Astrocyte of the cerebellum (primary cell): ENCODE data around the gene TXNDC17.
"Not testable (repeated sequence)": the region's sequence is repeated elsewhere in the genome, so short reads cannot be mapped to it uniquely, and the experiment has no call there.

Experiments
- DNase-seq: peaks from one replicate; pipeline ENCODE4 v3.0.0-alpha.2; 2011; ENCODE audit warnings: low read depth
- H3K4me3 ChIP-seq: 2 replicates; pipeline ENCODE4 v1.5.1; 2011; ENCODE audit warnings: mild to moderate bottlenecking, low read depth, low read length, moderate library complexity
- CTCF ChIP-seq: IDR thresholded peaks from 2 replicates; pipeline ENCODE4 v1.5.1; 2012; ENCODE audit warnings: low read length, low read depth, moderate library complexity, mild to moderate bottlenecking; ENCODE audit errors: missing control alignments
- in situ Hi-C: cut with HindIII; loops from 2 replicates; pipeline ENCODE4 v1.10.0; 2017; ENCODE audit warnings: low sequenced_read_pairs

The TXNDC17 gene

GRCh38 chr17:6651919-6652452 lies 11.1 kb downstream of the TXNDC17 start:
- TF ChIP-seq CTCF, result no peak
- DNase-seq, result no peak
- in situ Hi-C loops, result no loop called here
- H3K4me3 ChIP-seq, result peak overlapping the region; percentile 86

GRCh38 chr17:6654841-6655731 lies 14.2 kb downstream of the TXNDC17 start:
- peak overlapping the region; percentile 20 for H3K4me3 ChIP-seq
- no peak for DNase-seq
- in situ Hi-C loops, result no loop called here
- peak; percentile 30 for TF ChIP-seq CTCF

- DNase-seq, in situ Hi-C loops, H3K4me3 ChIP-seq: not testable (repeated sequence)
These were observed 15.0 kb downstream of the TXNDC17 start for GRCh38 chr17:6655732-6656361.

- DNase-seq, H3K4me3 ChIP-seq, in situ Hi-C loops: not testable (repeated sequence)
These were observed 16.2 kb downstream of the TXNDC17 start for GRCh38 chr17:6656797-6657632.

GRCh38 chr17:6657633-6658287 lies 16.9 kb downstream of the TXNDC17 start:
- DNase-seq, result no peak
- in situ Hi-C loops, result no loop called here
- TF ChIP-seq CTCF, result no peak
- H3K4me3 ChIP-seq, result no peak overlapping the region

- DNase-seq, H3K4me3 ChIP-seq, in situ Hi-C loops: not testable (repeated sequence)
These were observed 17.6 kb downstream of the TXNDC17 start for GRCh38 chr17:6658411-6658810.

- no peak overlapping the region for H3K4me3 ChIP-seq
- no peak for DNase-seq
- in situ Hi-C loops, result no loop called here
- no peak for TF ChIP-seq CTCF
These were observed 19.2 kb downstream of the TXNDC17 start for GRCh38 chr17:6660101-6660500.
